Measurements from ENCODE around the gene PHF5A. TPM values are rescaled to one million over a fixed set of nuclear protein-coding genes. Genes with fewer than 3 reads are reported as not detected.

Gene PHF5A
- polyA plus RNA-seq, 1 experiment: 44.3 TPM

- DNase-seq (ENCODE audit: low read depth): no peak
- ChIA-PET POLR2A (no interaction called here), CTCF (no interaction called here)
- Histone ChIP-seq H3K27me3 (ENCODE audit: control insufficient read depth, insufficient read depth, low read length) (no peaks in the 10 kb centered on the region), H3K4me3 (ENCODE audit: low read depth, low read length) (no peak overlapping the region), H3K36me3 (ENCODE audit: control insufficient read depth, insufficient read depth, low read length) (peaks cover 25% of the 10 kb centered on the region)
- TF ChIP-seq CTCF (IDR thresholded peaks at IDR 0.05; ENCODE audit: insufficient read depth, low read depth, low read length): no peak
Observed at GRCh38 chr22:41431656-41432055, 36.8 kb downstream of the PHF5A start.

- Histone ChIP-seq H3K27me3 (ENCODE audit: control insufficient read depth, insufficient read depth, low read length) (no peaks in the 10 kb centered on the region), H3K36me3 (ENCODE audit: control insufficient read depth, insufficient read depth, low read length) (peaks cover 12% of the 10 kb centered on the region), H3K4me3 (ENCODE audit: low read depth, low read length) (no peak overlapping the region)
- POLR2A ChIA-PET: no interaction called here
- TF ChIP-seq CTCF (IDR thresholded peaks at IDR 0.05; ENCODE audit: insufficient read depth, low read depth, low read length): no peak
- CTCF ChIA-PET: interaction anchor here (0.6 kb wide), 2 partner anchors 26 to 1607 kb away, joined by 3 read pairs; no protein-coding TSS in a partner anchor
- no peak for DNase-seq (ENCODE audit: low read depth)
Observed at GRCh38 chr22:41429951-41430332, 38.5 kb downstream of the PHF5A start.

GRCh38 chr22:41429232-41429950, 39.1 kb downstream of the PHF5A start:
- Histone ChIP-seq H3K27me3 (ENCODE audit: control insufficient read depth, insufficient read depth, low read length) (no peaks in the 10 kb centered on the region), H3K36me3 (ENCODE audit: control insufficient read depth, insufficient read depth, low read length) (peaks cover 8% of the 10 kb centered on the region), H3K4me3 (ENCODE audit: low read depth, low read length) (no peak overlapping the region)
- ChIA-PET CTCF (interaction anchor here (0.6 kb wide), 2 partner anchors 26 to 1607 kb away, joined by 3 read pairs; no protein-coding TSS in a partner anchor), POLR2A (no interaction called here)
- TF ChIP-seq CTCF (IDR thresholded peaks at IDR 0.05; ENCODE audit: insufficient read depth, low read depth, low read length): no peak
- no peak for DNase-seq (ENCODE audit: low read depth)

GRCh38 chr22:41425660-41426365, 42.7 kb downstream of the PHF5A start:
- ChIA-PET CTCF (no interaction called here), POLR2A (no interaction called here)
- H3K36me3 ChIP-seq (ENCODE audit: control insufficient read depth, insufficient read depth, low read length): peaks cover 1% of the 10 kb centered on the region; the same call in 1 of the 2 replicates
- no peaks in the 10 kb centered on the region for H3K27me3 ChIP-seq (ENCODE audit: control insufficient read depth, insufficient read depth, low read length)
- H3K4me3 ChIP-seq (ENCODE audit: low read depth, low read length): no peak overlapping the region
- TF ChIP-seq CTCF (IDR thresholded peaks at IDR 0.05; ENCODE audit: insufficient read depth, low read depth, low read length): no peak
- DNase-seq (ENCODE audit: low read depth): no peak

- POLR2A ChIA-PET: no interaction called here
- no peaks in the 10 kb centered on the region for H3K27me3 ChIP-seq (ENCODE audit: control insufficient read depth, insufficient read depth, low read length)
- TF ChIP-seq CTCF (IDR thresholded peaks at IDR 0.05; ENCODE audit: insufficient read depth, low read depth, low read length): no peak
- no peak overlapping the region for H3K4me3 ChIP-seq (ENCODE audit: low read depth, low read length)
- H3K36me3 ChIP-seq (ENCODE audit: control insufficient read depth, insufficient read depth, low read length): no peaks in the 10 kb centered on the region
- CTCF ChIA-PET: interaction anchor here (1.2 kb wide), 1 partner anchor 15 kb away, joined by 5 read pairs; no protein-coding TSS in a partner anchor
- DNase-seq (ENCODE audit: low read depth): no peak
Observed at GRCh38 chr22:41418717-41419116, 49.8 kb downstream of the PHF5A start.

All from BJ (cell line).